ENCODE data around the gene PIK3R4.

- TF ChIP-seq CTCF (IDR thresholded peaks at IDR 0.05) (no peak), POLR2A (IDR thresholded peaks at IDR 0.05) (no peak)
These were observed 38.6 kb downstream of the PIK3R4 start for GRCh38 chr3:130707902-130708601.

All from uterus (tissue), 2 donors.